Right lobe of liver (tissue), 4 donors: ENCODE measurements around the gene PKP3.

Experiments used
- CTCF ChIP-seq, 4 donors: fragments of 200-600 bp in 3 of 4; fragments of 450-650 bp in 1 of 4; IDR thresholded peaks; one replicate each; pipeline versions ENCODE4 v1.5.1 to v1.8.0; 2016 to 2022; ENCODE audit warnings: antibody characterized with exemption in 4 of 4, mild to moderate bottlenecking in 2 of 4
- POLR2A ChIP-seq: fragments of 450-650 bp; IDR thresholded peaks from one replicate; pipeline ENCODE4 v1.6.1; 2017; ENCODE audit warnings: antibody characterized with exemption, mild to moderate bottlenecking
- donor health status: DM: no; HTN: no; CAD: no.
- donor health status: DM: no; HTN: no; CAD: no.
- donor health status: DM: no; HTN: yes; CAD: no.

- no peak for TF ChIP-seq CTCF (IDR thresholded peaks at IDR 0.05)
- no peak for TF ChIP-seq POLR2A
These were observed 34.3 kb downstream of the PKP3 start for GRCh38 chr11:428295-428694.
